ENCODE measurements around the gene CD1E.
"Not testable (repeated sequence)": the region's sequence is repeated elsewhere in the genome, so short reads cannot be mapped to it uniquely, and the experiment has no call there.

Gene CD1E

DNA sequence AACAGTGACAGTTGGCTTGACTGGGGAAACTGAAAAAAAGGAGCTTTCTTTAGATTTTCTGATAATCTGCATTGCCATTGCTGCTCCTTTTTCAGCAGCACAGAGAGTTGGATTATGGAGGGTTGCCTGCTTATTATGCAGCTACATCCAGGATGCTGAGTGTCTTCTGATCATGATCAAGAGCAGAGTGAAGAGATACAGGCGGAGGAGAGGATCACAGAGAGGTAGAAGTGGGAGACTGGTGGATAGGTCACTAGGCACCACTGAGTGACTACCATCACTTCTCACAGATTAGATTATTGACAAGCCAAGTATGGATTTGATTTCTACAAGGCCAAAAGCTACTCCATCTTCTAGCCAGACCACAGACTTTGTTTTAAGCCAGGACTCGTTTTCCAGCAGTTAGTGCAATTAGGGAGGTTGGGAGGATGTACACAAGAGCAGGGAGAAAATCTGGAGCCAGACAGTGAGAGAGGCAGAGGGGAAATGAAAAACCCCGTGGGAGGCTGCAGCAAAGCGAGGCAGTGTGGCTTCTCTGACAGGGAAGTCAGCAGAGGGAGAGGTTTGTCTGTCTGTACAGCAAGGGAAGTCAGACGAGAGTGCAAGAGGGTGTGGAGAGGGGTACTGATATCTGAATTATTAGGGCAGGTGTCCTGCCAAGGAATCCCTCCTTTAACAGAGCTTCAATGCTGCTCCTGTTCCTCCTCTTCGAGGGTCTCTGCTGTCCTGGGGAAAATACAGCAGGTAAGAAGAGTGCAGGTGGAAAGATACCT is at the start of gene CD1E:
Gene CD1E, plus strand, starts transcription at position 592 of the 773 bp plus-strand sequence. Its CDS starts 95 bp downstream, at position 687.
- DNase-seq (ENCODE audit: low read depth in 2 of 2) = no peak

- DNase-seq (ENCODE audit: low read depth in 2 of 2) = no peak
Observed at GRCh38 chr1:158310623-158311022, 43.1 kb upstream of the CD1E start.

DNA sequence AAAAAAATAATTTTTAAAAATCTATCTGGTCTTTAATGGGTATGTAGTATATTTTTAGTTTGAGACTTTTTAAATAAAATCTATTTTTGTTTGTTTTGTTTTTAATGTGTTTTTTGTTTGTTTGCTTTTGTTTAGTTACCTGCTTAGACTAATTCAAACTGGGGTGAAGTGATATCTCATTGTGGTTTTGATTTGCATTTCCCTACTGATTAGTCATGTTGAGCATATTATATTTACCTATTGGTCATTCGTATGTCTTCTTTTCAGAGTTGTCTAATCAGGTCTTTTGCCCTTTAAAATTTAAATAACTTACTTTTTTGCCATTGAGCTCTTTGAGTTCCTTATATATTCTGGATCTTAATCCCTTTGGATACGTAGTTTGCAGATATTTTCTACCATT is 42.6 kb upstream of the CD1E start:
- no peak for DNase-seq (ENCODE audit: low read depth in 2 of 2)

DNA sequence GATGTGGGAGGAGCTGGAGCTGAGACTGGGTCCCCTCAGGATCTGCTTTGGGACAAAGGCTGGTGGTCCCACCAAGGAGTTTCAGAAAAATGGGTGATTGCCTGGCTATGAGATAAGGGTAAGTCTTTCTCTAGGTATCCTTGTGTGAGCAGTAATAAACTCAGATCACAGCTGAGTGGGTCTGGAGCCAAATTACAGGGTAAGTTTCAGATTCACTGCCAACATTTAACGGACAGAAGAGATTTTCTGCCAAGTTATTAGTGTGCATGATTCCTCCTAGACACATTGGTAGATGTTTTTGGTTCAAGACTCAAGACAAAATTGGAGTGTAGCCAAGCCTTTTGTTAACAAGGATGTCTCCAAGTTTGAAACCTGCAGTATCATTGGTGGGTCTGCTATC is 29.8 kb upstream of the CD1E start:
- no peak for DNase-seq (ENCODE audit: low read depth in 2 of 2)

GRCh38 chr1:158324395-158324794 is 29.3 kb upstream of the CD1E start:
- DNase-seq (ENCODE audit: low read depth in 2 of 2) = no peak

- no peak for DNase-seq (ENCODE audit: low read depth in 2 of 2)
Observed at GRCh38 chr1:158327481-158327880, 26.2 kb upstream of the CD1E start.

- DNase-seq (ENCODE audit: low read depth in 2 of 2) = no peak
Observed at GRCh38 chr1:158328426-158328825, 25.3 kb upstream of the CD1E start.

DNA sequence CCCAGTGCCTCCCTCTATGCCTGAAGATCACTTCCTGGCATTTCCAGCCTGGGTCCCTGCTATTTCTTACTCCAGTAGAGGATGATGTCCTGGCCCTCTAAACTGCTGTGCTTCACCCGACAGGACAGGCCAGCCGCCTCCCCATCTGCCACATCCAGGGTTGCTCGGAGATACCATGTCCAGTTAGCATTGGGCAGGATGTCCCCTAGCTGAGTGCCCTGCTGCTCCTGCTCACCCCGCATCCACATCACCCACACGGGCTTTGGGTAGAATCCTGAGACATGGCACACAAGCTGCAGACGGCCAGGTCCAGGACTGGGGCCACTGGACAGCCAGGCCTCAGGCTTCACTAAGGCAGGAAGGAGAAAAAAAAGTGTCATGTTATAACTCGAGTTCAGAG is 24.4 kb upstream of the CD1E start:
- DNase-seq (ENCODE audit: low read depth in 2 of 2) = no peak

GRCh38 chr1:158329733-158330132 is 24.0 kb upstream of the CD1E start:
- no peak for DNase-seq (ENCODE audit: low read depth in 2 of 2)

DNA sequence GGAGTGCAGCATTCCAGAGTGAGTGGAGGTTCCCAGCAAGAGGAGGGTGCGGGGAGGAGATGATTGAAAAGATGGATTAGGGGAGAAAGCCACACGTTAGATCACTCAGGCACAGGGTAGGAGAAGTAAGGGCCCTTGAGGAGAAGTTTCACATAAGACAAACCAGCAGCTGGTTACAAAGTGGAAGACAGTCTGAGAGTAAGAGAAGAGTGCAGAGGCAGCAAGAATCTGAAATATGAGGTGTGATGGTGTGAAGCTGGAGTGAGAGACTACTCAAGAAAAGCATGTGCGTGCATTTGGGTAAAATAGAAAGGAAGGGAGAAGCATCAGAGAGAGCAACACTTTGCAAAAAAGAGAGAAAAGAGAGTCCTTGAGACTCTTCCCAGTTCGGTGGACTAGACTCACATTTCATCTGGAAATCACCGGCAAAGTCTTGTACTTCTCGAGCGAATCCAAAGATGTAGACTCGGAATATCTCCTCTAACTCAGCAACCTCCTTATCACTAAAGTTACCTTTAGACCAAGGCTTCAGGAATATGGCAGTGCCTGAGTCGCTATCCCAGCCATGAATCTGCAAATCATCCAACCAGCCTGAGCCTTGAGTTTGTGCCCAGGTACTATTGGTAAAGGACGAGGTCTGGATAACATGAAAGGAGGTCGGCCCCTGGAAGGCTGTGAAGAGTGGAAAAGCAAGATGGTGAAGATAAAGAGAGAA is 23.1 kb upstream of the CD1E start:
- no peak for DNase-seq (ENCODE audit: low read depth in 2 of 2)

DNA sequence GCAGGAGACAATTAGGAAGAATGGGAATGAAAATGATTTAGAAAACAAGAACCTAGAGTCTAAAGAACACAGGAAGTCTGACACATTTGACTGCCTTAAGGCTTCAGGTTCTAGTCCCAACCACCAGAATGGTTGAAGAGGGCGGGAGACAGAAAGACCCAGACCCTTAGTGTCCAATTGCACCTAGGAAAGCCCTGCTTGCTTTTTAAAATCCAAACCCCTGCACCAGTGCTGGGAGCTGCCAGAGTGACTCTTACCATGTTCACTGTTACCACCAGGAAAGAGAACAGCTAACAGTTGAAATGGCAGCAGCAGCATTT is 22.6 kb upstream of the CD1E start:
- DNase-seq (ENCODE audit: low read depth in 2 of 2) = no peak

DNA sequence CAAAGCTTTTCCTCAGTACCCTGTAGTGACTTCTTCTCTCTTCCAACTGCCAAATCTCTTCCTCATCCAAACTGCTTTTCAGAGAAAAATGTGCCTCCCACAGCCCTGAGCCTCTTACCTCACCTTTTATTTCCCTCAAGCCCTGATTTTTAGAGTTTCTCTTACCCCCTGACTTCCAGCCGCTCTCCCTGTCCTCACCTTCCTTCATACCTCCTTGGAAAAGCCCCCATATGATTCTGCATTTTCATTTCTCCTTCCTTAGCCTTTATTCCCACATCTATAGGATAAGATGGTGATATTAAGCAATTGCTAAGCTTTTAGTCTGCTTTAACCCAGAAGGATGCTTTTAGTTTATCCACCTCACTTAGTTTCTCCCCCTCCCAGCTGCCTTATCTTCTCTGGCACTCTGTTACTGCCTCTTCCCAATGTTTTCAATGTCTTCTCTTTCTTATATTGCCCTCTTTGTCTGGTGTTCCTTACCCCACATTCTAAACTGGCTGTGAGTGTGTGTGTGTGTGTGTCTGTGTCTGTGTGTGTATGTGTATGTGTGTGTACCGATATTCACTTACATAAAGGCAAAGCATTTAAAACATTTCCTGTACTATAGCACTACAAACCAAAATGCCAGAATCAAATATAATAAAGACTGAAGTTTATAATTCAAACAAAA is 22.1 kb upstream of the CD1E start, which contains the start of gene CD1B:
Gene CD1B, minus strand, starts transcription at position 51 of the 670 bp plus-strand sequence. CDS start 108 bp downstream, outside the sequence.
- no peak for DNase-seq (ENCODE audit: low read depth in 2 of 2)

DNA sequence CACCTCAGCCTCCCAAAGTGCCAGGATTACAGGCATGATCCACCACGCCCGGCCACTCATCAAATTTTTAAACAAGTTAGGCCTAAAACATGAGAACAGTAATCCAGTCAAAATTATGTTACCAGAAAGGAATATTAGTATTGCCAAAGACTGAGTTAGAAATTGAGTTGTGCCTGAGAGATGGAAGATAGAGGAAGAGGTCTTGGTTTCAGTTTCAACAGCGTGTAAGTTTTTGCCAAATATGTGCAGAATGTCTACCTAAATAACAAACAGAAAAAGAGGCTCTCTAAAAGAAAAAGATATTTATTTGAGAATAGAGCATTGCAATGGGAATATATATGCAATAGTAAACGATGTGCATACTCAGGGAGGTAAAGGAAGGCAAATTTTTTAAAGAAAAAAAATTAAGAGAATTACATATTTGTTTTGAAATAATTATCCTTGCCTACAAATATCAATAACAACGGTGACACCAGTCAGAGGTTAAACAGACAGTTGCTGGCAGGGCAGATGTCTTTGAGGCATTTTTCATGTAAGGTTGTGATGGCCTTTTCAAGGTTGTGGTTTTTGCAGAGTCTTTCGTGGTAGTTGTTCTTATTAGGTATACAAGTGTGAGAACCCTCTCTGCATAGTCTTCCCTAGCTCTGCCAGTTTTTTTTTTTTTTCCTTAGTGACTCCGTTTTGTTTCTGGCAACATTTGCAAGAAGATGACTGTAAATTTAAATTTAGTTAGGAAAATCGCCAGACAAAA is 20.1 kb upstream of the CD1E start:
- DNase-seq (ENCODE audit: low read depth in 2 of 2) = no peak

GRCh38 chr1:158334526-158335212 is 19.0 kb upstream of the CD1E start:
- no peak for DNase-seq (ENCODE audit: low read depth in 2 of 2)

DNA sequence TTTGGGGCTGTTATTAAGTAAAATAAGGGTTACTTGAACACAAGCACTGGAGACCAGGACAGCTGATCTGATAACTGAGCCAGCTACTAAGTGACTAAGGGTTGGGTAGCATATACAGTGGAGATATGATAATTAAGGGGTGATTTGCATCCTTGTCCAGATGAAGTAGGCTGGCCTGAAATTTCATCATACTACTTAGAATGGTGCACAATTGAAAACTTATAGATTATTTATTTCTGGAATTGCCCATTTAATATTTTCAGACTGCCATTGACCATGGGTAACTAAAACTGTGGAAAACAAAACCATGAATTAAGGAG is 18.5 kb upstream of the CD1E start:
- no peak for DNase-seq (ENCODE audit: low read depth in 2 of 2)

DNA sequence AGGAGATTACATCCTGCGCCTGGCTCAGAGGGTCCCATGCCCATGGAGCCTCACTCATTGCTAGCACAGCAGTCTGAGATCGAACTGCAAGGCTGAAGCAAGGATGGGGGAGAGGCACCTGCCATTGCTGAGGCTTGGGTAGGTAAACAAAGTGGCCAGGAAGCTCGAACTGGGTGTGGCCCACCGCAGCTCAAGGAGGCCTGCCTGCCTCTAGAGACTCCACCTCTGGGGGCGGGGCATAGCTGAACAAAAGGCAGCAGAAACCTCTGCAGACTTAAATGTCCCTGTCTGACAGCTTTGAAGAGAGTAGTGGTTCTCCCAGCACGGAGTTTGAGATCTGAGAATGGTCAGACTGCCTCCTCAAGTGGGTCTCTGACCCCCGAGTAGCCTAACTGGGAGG is 17.3 kb upstream of the CD1E start:
- not testable (repeated sequence) for DNase-seq (ENCODE audit: low read depth in 2 of 2)

DNA sequence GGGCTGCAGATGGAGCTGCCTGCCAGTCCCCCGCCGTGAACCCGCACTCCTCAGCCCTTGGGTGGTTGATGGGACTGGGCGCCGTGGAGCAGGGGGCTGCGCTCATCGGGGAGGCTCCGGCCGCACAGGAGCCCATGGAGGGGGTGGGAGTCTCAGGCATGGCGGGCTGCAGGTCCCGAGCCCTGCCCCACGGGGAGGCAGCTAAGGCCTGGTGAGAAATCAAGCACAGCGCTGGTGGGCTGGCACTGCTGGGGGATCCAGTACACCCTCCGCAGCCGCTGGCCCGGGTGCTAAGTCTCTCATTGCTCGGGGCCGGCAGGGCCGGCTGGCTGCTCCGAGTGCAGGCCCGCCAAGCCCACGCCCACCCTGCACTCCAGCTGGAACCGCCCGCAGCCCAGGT is 4.7 kb upstream of the CD1E start:
- not testable (repeated sequence) for DNase-seq (ENCODE audit: low read depth in 2 of 2)

- DNase-seq (ENCODE audit: low read depth in 2 of 2) = no peak
Observed at GRCh38 chr1:158354255-158354654, 561 bp downstream of the CD1E start.

GRCh38 chr1:158355773-158356285 is 2.1 kb downstream of the CD1E start:
- DNase-seq (ENCODE audit: low read depth in 2 of 2) = no peak

- DNase-seq (ENCODE audit: low read depth in 2 of 2) = no peak
Observed at GRCh38 chr1:158356616-158357015, 2.9 kb downstream of the CD1E start.

DNA sequence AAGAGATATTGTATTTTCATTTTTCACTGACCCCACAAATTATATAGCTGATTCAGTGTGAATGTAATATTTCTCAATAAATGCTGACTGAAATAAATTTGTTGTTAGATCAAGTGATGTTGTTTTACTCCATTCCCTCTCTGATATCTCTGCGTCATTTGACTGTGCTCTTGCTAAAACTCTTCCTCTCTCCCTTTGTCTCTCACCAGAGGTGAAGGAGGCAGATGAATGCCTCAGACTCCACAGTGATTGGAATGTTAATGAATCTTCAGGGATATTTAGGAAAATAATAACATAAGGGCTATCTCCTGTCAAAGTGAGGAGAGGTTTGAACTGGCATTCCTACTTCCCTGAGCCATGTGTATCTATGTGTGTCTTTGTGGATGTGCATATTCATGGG is 3.7 kb downstream of the CD1E start:
- DNase-seq (ENCODE audit: low read depth in 2 of 2) = no peak
